ENCODE measurements around the gene HERC6.

Gene HERC6

GRCh38 chr4:88350786-88351185 lies 27.9 kb upstream of the HERC6 start:
- Histone ChIP-seq H3K27me3 (ENCODE audit: control insufficient read depth, insufficient read depth, low read length) (no peaks in the 10 kb centered on the region), H3K9me3 (ENCODE audit: control insufficient read depth, low read length) (no peaks in the 10 kb centered on the region), H3K36me3 (ENCODE audit: control insufficient read depth, insufficient read depth, low read length) (no peaks in the 10 kb centered on the region), H3K9ac (no peak overlapping the region), H3K27ac (no peak overlapping the region), H3K79me2 (no peaks in the 10 kb centered on the region), H3K4me3 (ENCODE audit: low read depth, low read length) (no peak overlapping the region), H3K4me2 (ENCODE audit: low read length) (no peak overlapping the region), H2AFZ (no peak overlapping the region), H3K4me1 (no peaks in the 10 kb centered on the region)
- TF ChIP-seq CTCF (IDR thresholded peaks at IDR 0.05) = no peak

- Histone ChIP-seq H3K4me2 (ENCODE audit: low read length) (no peak overlapping the region), H3K27me3 (ENCODE audit: control insufficient read depth, insufficient read depth, low read length) (no peaks in the 10 kb centered on the region), H3K9me3 (ENCODE audit: control insufficient read depth, low read length) (no peaks in the 10 kb centered on the region), H3K4me3 (ENCODE audit: low read depth, low read length) (no peak overlapping the region), H3K4me1 (no peaks in the 10 kb centered on the region), H3K27ac (no peak overlapping the region), H3K36me3 (ENCODE audit: control insufficient read depth, insufficient read depth, low read length) (no peaks in the 10 kb centered on the region), H2AFZ (no peak overlapping the region), H3K79me2 (no peaks in the 10 kb centered on the region), H3K9ac (no peak overlapping the region)
- no peak for TF ChIP-seq CTCF (IDR thresholded peaks at IDR 0.05)
These were observed 26.5 kb upstream of the HERC6 start for GRCh38 chr4:88352062-88352740.

GRCh38 chr4:88353324-88353723 lies 25.3 kb upstream of the HERC6 start:
- Histone ChIP-seq H3K27me3 (ENCODE audit: control insufficient read depth, insufficient read depth, low read length) (no peaks in the 10 kb centered on the region), H3K79me2 (no peaks in the 10 kb centered on the region), H3K9me3 (ENCODE audit: control insufficient read depth, low read length) (no peaks in the 10 kb centered on the region), H3K27ac (no peak overlapping the region), H3K36me3 (ENCODE audit: control insufficient read depth, insufficient read depth, low read length) (no peaks in the 10 kb centered on the region), H3K4me1 (no peaks in the 10 kb centered on the region), H3K9ac (no peak overlapping the region), H3K4me2 (ENCODE audit: low read length) (no peak overlapping the region), H2AFZ (no peak overlapping the region), H3K4me3 (ENCODE audit: low read depth, low read length) (no peak overlapping the region)
- TF ChIP-seq CTCF (IDR thresholded peaks at IDR 0.05) = no peak

GRCh38 chr4:88356771-88357170 lies 21.9 kb upstream of the HERC6 start:
- Histone ChIP-seq H3K4me2 (ENCODE audit: low read length) (no peak overlapping the region), H3K4me1 (no peaks in the 10 kb centered on the region), H3K27ac (no peak overlapping the region), H3K9ac (no peak overlapping the region), H3K9me3 (ENCODE audit: control insufficient read depth, low read length) (no peaks in the 10 kb centered on the region), H3K36me3 (ENCODE audit: control insufficient read depth, insufficient read depth, low read length) (no peaks in the 10 kb centered on the region), H3K27me3 (ENCODE audit: control insufficient read depth, insufficient read depth, low read length) (no peaks in the 10 kb centered on the region), H3K4me3 (ENCODE audit: low read depth, low read length) (no peak overlapping the region), H3K79me2 (no peaks in the 10 kb centered on the region), H2AFZ (no peak overlapping the region)
- TF ChIP-seq CTCF (IDR thresholded peaks at IDR 0.05) = no peak

- no peak overlapping the region for H3K27ac ChIP-seq
- H3K4me1 ChIP-seq = no peaks in the 10 kb centered on the region
- no peaks in the 10 kb centered on the region for H3K9me3 ChIP-seq (ENCODE audit: control insufficient read depth, low read length)
- no peak for TF ChIP-seq CTCF (IDR thresholded peaks at IDR 0.05)
- H3K79me2 ChIP-seq = no peaks in the 10 kb centered on the region
- no peak overlapping the region for H3K9ac ChIP-seq
- H3K36me3 ChIP-seq (ENCODE audit: control insufficient read depth, insufficient read depth, low read length) = no peaks in the 10 kb centered on the region
- no peak overlapping the region for H2AFZ ChIP-seq
- H3K4me3 ChIP-seq (ENCODE audit: low read depth, low read length) = no peak overlapping the region
- no peak overlapping the region for H3K4me2 ChIP-seq (ENCODE audit: low read length)
- H3K27me3 ChIP-seq (ENCODE audit: control insufficient read depth, insufficient read depth, low read length) = no peaks in the 10 kb centered on the region
These were observed 21.4 kb upstream of the HERC6 start for GRCh38 chr4:88357262-88357661.
